ENCODE data around the gene MAGI2. TPM values are rescaled to one million over a fixed set of nuclear protein-coding genes. Genes with fewer than 3 reads are reported as not detected.

MAGI2 gene
- total RNA-seq, 1 experiment from 2014 or later = 0.22 TPM

DNA sequence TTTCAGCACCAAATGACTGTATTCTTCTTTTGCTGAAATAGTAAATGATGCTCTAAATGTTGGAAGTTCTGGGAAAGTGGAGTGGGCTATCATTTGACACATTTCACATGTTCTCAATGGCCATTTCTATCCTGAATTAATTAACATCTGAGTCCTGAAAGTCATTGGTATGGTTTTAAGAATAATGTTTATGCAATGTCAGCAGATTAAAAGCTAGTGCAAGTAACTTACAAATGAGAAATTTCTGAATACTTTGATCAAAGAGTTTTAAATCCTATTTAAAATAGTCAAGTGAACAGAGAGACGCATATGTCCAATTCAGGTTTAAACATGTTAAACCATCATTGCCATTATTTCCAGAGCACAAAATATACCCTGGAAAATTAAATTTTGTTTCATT, 1146.8 kb downstream of the MAGI2 start:
- no TSS peak for BruUV-seq (replicated peaks)
- CTCF ChIA-PET = no interaction called here
- no peak for ATAC-seq

DNA sequence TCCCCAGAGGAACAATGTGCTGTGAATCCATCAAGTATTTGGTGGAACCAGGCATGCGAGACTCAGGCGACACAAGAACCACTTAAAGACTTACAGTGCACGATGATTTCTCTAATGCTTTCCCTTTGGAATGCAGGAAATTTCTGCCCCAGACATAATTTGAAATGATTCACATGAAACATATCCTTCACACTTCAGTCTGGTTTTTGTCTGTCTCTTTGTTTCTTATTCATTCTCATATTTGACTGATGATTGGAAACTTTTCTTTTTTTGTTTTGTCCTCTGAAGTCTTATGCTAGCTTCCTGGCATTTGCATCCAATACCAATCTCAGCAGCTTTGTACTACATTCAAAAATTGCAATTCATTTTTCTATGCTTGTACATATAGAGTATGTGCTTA, 1152.1 kb downstream of the MAGI2 start:
- ATAC-seq (no peak), DNase-seq (ENCODE audit: low read depth, low spot score) (no peak)
- H3K9ac ChIP-seq (ENCODE audit: low read length) = no peak overlapping the region
- H4K20me1 ChIP-seq (ENCODE audit: insufficient read depth) = no peaks in the 10 kb centered on the region; the same call in 1 of the 2 replicates
- H3K4me1 ChIP-seq (ENCODE audit: control insufficient read depth in 1 of 2, insufficient read depth in 2 of 2, low read length in 2 of 2) = no peaks in the 10 kb centered on the region
- ChIA-PET POLR2A (no interaction called here), CTCF (no interaction called here), RAD21 (ENCODE audit: low non-redundant PET in 1 of 2, low total read pairs in 2 of 2, uncharacterized antibody in 2 of 2, unreplicated experiment in 2 of 2) (no interaction called here)
- no peaks in the 10 kb centered on the region for H3K9me3 ChIP-seq (ENCODE audit: control insufficient read depth in 1 of 2, insufficient read depth in 1 of 2, low read depth in 1 of 2, low read length in 2 of 2)
- H3K9me2 ChIP-seq (ENCODE audit: insufficient read depth) = no peaks in the 10 kb centered on the region
- no peaks in the 10 kb centered on the region for H3K79me2 ChIP-seq (ENCODE audit: insufficient read depth, low read length)
- intact Hi-C loops (cut with micrococcal nuclease) = no loop called here
- H3K27ac ChIP-seq (ENCODE audit: low read depth, low read length) = no peak overlapping the region
- peaks cover 30% of the 10 kb centered on the region; the same call in 1 of the 2 replicates for H3K27me3 ChIP-seq (ENCODE audit: insufficient read depth, low read length)
- no peak overlapping the region for H3K4me3 ChIP-seq (replicated peaks in 1 of 2; ENCODE audit: low read depth in 1 of 2, low read length in 2 of 2)
- no peak overlapping the region for H2AFZ ChIP-seq (ENCODE audit: low read depth, low read length, poor library complexity, severe bottlenecking)
- H3K36me3 ChIP-seq (ENCODE audit: control insufficient read depth in 1 of 2, insufficient read depth in 2 of 2, low read length in 2 of 2) = no peaks in the 10 kb centered on the region
- no TSS peak for BruUV-seq (replicated peaks)
- no peak overlapping the region for H3K4me2 ChIP-seq (ENCODE audit: low read length)
- TF ChIP-seq YY1 (IDR thresholded peaks at IDR 0.05; ENCODE audit: extremely low read depth, insufficient replicate concordance, low read depth, low read length) (no peak), ATF3 (IDR thresholded peaks at IDR 0.05) (no peak), FOSL1 (IDR thresholded peaks at IDR 0.05; ENCODE audit: low read depth) (no peak), ZNF274 (IDR thresholded peaks at IDR 0.05; ENCODE audit: low read depth, low read length) (no peak), SIN3A (IDR thresholded peaks at IDR 0.05; ENCODE audit: low read depth) (no peak), TCF7L2 (IDR thresholded peaks at IDR 0.05; ENCODE audit: borderline replicate concordance, extremely low read depth, insufficient read depth, insufficient read length) (no peak), EGR1 (IDR thresholded peaks at IDR 0.05; ENCODE audit: low read depth) (no peak), CEBPB (IDR thresholded peaks at IDR 0.05; ENCODE audit: low read depth) (no peak), SP1 (IDR thresholded peaks at IDR 0.05; ENCODE audit: low read depth) (no peak), SRF (IDR thresholded peaks at IDR 0.05; ENCODE audit: low read depth) (no peak), POLR2A (IDR thresholded peaks at IDR 0.05; ENCODE audit: borderline replicate concordance, extremely low read depth, insufficient read depth, insufficient read length) (no peak), EZH2 (IDR thresholded peaks at IDR 0.05) (no peak)
- TF ChIP-seq, protein P1, sequence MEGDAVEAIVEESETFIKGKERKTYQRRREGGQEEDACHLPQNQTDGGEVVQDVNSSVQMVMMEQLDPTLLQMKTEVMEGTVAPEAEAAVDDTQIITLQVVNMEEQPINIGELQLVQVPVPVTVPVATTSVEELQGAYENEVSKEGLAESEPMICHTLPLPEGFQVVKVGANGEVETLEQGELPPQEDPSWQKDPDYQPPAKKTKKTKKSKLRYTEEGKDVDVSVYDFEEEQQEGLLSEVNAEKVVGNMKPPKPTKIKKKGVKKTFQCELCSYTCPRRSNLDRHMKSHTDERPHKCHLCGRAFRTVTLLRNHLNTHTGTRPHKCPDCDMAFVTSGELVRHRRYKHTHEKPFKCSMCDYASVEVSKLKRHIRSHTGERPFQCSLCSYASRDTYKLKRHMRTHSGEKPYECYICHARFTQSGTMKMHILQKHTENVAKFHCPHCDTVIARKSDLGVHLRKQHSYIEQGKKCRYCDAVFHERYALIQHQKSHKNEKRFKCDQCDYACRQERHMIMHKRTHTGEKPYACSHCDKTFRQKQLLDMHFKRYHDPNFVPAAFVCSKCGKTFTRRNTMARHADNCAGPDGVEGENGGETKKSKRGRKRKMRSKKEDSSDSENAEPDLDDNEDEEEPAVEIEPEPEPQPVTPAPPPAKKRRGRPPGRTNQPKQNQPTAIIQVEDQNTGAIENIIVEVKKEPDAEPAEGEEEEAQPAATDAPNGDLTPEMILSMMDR (IDR thresholded peaks at IDR 0.05 in 2 of 3, conservative IDR thresholded peaks at IDR 0.05 in 1 of 3; ENCODE audit: borderline replicate concordance in 1 of 3, insufficient read depth in 1 of 3, low read depth in 2 of 3, low read length in 2 of 3) = no peak

More for the DNA sequence above, 1146.8 kb downstream of the MAGI2 start:
- Histone ChIP-seq H3K36me3 (ENCODE audit: control insufficient read depth in 1 of 2, insufficient read depth in 2 of 2, low read length in 2 of 2) (no peaks in the 10 kb centered on the region), H3K27ac (ENCODE audit: low read depth, low read length) (no peak overlapping the region), H3K9me2 (ENCODE audit: insufficient read depth) (no peaks in the 10 kb centered on the region), H3K4me1 (ENCODE audit: control insufficient read depth in 1 of 2, insufficient read depth in 2 of 2, low read length in 2 of 2) (no peaks in the 10 kb centered on the region), H3K79me2 (ENCODE audit: insufficient read depth, low read length) (no peaks in the 10 kb centered on the region), H3K4me3 (replicated peaks in 1 of 2; ENCODE audit: low read depth in 1 of 2, low read length in 2 of 2) (no peak overlapping the region), H3K9ac (ENCODE audit: low read length) (no peak overlapping the region), H3K27me3 (ENCODE audit: insufficient read depth, low read length) (peaks cover 33% of the 10 kb centered on the region), H2AFZ (ENCODE audit: low read depth, low read length, poor library complexity, severe bottlenecking) (no peak overlapping the region), H3K9me3 (ENCODE audit: control insufficient read depth in 1 of 2, insufficient read depth in 1 of 2, low read depth in 1 of 2, low read length in 2 of 2) (no peaks in the 10 kb centered on the region), H4K20me1 (ENCODE audit: insufficient read depth) (no peaks in the 10 kb centered on the region), H3K4me2 (ENCODE audit: low read length) (no peak overlapping the region)
- no peak for TF ChIP-seq CEBPB (IDR thresholded peaks at IDR 0.05; ENCODE audit: low read depth)
- no peak for TF ChIP-seq SP1 (IDR thresholded peaks at IDR 0.05; ENCODE audit: low read depth)
- TF ChIP-seq, protein P2, sequence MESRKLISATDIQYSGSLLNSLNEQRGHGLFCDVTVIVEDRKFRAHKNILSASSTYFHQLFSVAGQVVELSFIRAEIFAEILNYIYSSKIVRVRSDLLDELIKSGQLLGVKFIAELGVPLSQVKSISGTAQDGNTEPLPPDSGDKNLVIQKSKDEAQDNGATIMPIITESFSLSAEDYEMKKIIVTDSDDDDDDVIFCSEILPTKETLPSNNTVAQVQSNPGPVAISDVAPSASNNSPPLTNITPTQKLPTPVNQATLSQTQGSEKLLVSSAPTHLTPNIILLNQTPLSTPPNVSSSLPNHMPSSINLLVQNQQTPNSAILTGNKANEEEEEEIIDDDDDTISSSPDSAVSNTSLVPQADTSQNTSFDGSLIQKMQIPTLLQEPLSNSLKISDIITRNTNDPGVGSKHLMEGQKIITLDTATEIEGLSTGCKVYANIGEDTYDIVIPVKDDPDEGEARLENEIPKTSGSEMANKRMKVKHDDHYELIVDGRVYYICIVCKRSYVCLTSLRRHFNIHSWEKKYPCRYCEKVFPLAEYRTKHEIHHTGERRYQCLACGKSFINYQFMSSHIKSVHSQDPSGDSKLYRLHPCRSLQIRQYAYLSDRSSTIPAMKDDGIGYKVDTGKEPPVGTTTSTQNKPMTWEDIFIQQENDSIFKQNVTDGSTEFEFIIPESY (IDR thresholded peaks at IDR 0.05; ENCODE audit: extremely low read depth, insufficient replicate concordance, low read length) = no peak
- TF ChIP-seq FOSL1 (IDR thresholded peaks at IDR 0.05; ENCODE audit: low read depth) = no peak
- TF ChIP-seq POLR2A (IDR thresholded peaks at IDR 0.05; ENCODE audit: borderline replicate concordance, extremely low read depth, insufficient read depth, insufficient read length) = no peak
- TF ChIP-seq SIN3A (IDR thresholded peaks at IDR 0.05; ENCODE audit: low read depth) = no peak
- intact Hi-C loops (cut with micrococcal nuclease) = no loop called here
- DNase-seq (ENCODE audit: low read depth, low spot score) = no peak
- ChIA-PET RAD21 (ENCODE audit: low non-redundant PET in 1 of 2, low total read pairs in 2 of 2, uncharacterized antibody in 2 of 2, unreplicated experiment in 2 of 2) (no interaction called here), POLR2A (no interaction called here)
